IMR-90 (cell line): ENCODE results near the gene ATP6V0A4. TPM values are rescaled to one million over a fixed set of nuclear protein-coding genes. Genes with fewer than 3 reads are reported as not detected.

Experiments used
- ATAC-seq: fragments of 200-7000 bp; cut with Tn5 transposase; 2 replicates; pipeline ENCODE4 v1.9.1; 2020; ENCODE audit warnings: low read depth, mild to moderate bottlenecking, moderate library complexity
- BruUV-seq: library from RNA; stranded (reverse); fragments of 400-500 nt; replicated peaks from 2 replicates; lab custom pipeline; 2021; lab: Mats Ljungman, UMichigan
- CTCF ChIA-PET: fragments of 300-600 bp; formaldehyde crosslinking; extraction: SDS; loops from one replicate; lab custom pipeline; 2021; ENCODE audit warnings: antibody characterized with exemption; lab: Yijun Ruan, JAX
- POLR2A ChIA-PET: fragments of 300-600 bp; sonication (Branson Sonifier 250); formaldehyde crosslinking; loops from one replicate; lab custom pipeline; 2022; ENCODE audit warnings: antibody characterized with exemption; ENCODE audit not compliant: unreplicated experiment; lab: Charles Lee
- DNase-seq: peaks from one replicate; pipeline ENCODE4 v3.0.0; 2013
- H2AFZ ChIP-seq: replicated peaks from 2 replicates; pipeline ENCODE3; 2013; ENCODE audit warnings: low read length, mild to moderate bottlenecking; ENCODE audit not compliant: poor library complexity
- H2AK5ac ChIP-seq: 2 replicates; pipeline ENCODE4 v1.6.1; 2013; ENCODE audit warnings: low read depth, low read length, inconsistent platforms
- H2AK9ac ChIP-seq: replicated peaks from 2 replicates; pipeline ENCODE3; 2013; ENCODE audit warnings: mild to moderate bottlenecking, low read depth, low read length, moderate library complexity; ENCODE audit not compliant: poor library complexity
- H2BK120ac ChIP-seq: 2 replicates; pipeline ENCODE4 v1.6.1; 2013; ENCODE audit warnings: low read depth, low read length, inconsistent platforms
- H2BK15ac ChIP-seq: 3 replicates; pipeline ENCODE4 v1.6.1; 2013; ENCODE audit warnings: low read depth, low read length, inconsistent platforms
- H2BK20ac ChIP-seq: 2 replicates; pipeline ENCODE4 v1.6.1; 2013; ENCODE audit warnings: low read depth, mild to moderate bottlenecking, inconsistent platforms, low read length, moderate library complexity
- H2BK5ac ChIP-seq: 2 replicates; pipeline ENCODE4 v1.6.1; 2013; ENCODE audit warnings: mild to moderate bottlenecking, low read depth, low read length, inconsistent platforms; ENCODE audit not compliant: poor library complexity, severe bottlenecking
- H3K14ac ChIP-seq: replicated peaks from 2 replicates; pipeline ENCODE4 v1.6.1; 2013; ENCODE audit warnings: low read depth, low read length, inconsistent platforms
- H3K18ac ChIP-seq: 2 replicates; pipeline ENCODE4 v1.6.1; 2013; ENCODE audit warnings: low read depth, low read length, control low read depth
- H3K23ac ChIP-seq: 2 replicates; pipeline ENCODE4 v1.6.1; 2013; ENCODE audit warnings: low read depth, low read length, inconsistent platforms
- H3K27ac ChIP-seq: 2 replicates; pipeline ENCODE4 v1.5.1; 2013; ENCODE audit warnings: mild to moderate bottlenecking, control low read depth, low read length; ENCODE audit not compliant: insufficient read depth
- H3K27me3 ChIP-seq: 2 replicates; pipeline ENCODE4 v1.6.1; 2013; ENCODE audit warnings: low read length; ENCODE audit not compliant: control insufficient read depth, insufficient read depth
- H3K36me3 ChIP-seq: 2 replicates; pipeline ENCODE4 v1.6.1; 2013; ENCODE audit warnings: low read length, mixed read lengths; ENCODE audit not compliant: control insufficient read depth, insufficient read depth
- H3K4ac ChIP-seq: 2 replicates; pipeline ENCODE4 v1.6.1; 2013; ENCODE audit warnings: low read depth, low read length, inconsistent platforms
- H3K4me1 ChIP-seq: 2 replicates; pipeline ENCODE4 v1.6.1; 2013; ENCODE audit warnings: low read length, mixed read lengths; ENCODE audit not compliant: control insufficient read depth, insufficient read depth
- H3K4me2 ChIP-seq: 2 replicates; pipeline ENCODE4 v1.6.1; 2013; ENCODE audit warnings: low read depth, mild to moderate bottlenecking, control low read depth, low read length, moderate library complexity
- H3K4me3 ChIP-seq: 2 replicates; pipeline ENCODE4 v1.5.1; 2013; ENCODE audit warnings: low read depth, mild to moderate bottlenecking, control low read depth, low read length, moderate library complexity; ENCODE audit not compliant: insufficient read depth
- H3K56ac ChIP-seq: 2 replicates; pipeline ENCODE4 v1.6.1; 2013; ENCODE audit warnings: low read length, inconsistent platforms; ENCODE audit not compliant: insufficient read depth; ENCODE audit errors: extremely low read depth
- H3K79me1 ChIP-seq, 2 experiments: 2 replicates each; pipeline ENCODE4 v1.6.1; 2013; ENCODE audit warnings: low read length in 2 of 2, inconsistent platforms in 1 of 2, low read depth in 1 of 2
- H3K9ac ChIP-seq: 2 replicates; pipeline ENCODE4 v1.6.1; 2013; ENCODE audit warnings: low read depth, low read length, control low read depth
- H3K9me1 ChIP-seq: 2 replicates; pipeline ENCODE4 v1.6.1; 2013; ENCODE audit warnings: low read length, inconsistent platforms; ENCODE audit not compliant: insufficient read depth
- H3K9me3 ChIP-seq: 2 replicates; pipeline ENCODE4 v1.6.1; 2013; ENCODE audit warnings: low read length; ENCODE audit not compliant: control insufficient read depth, insufficient read depth
- H4K20me1 ChIP-seq: 2 replicates; pipeline ENCODE4 v1.6.1; 2013; ENCODE audit warnings: low read length, inconsistent platforms; ENCODE audit not compliant: insufficient read depth
- H4K5ac ChIP-seq: 2 replicates; pipeline ENCODE4 v1.6.1; 2013; ENCODE audit warnings: mild to moderate bottlenecking, low read depth, low read length, control low read depth
- H4K8ac ChIP-seq, 2 experiments: 2 replicates each; pipeline ENCODE4 v1.6.1; 2013; ENCODE audit warnings: low read depth in 2 of 2, low read length in 2 of 2, control low read depth in 1 of 2, inconsistent platforms in 1 of 2
- H4K91ac ChIP-seq: 2 replicates; pipeline ENCODE4 v1.6.1; 2013; ENCODE audit warnings: low read depth, low read length, inconsistent platforms; ENCODE audit not compliant: insufficient read depth
- CEBPB ChIP-seq: IDR thresholded peaks from 2 replicates; pipeline ENCODE4 v1.6.1; 2012; ENCODE audit warnings: low read depth, low read length, improper control_type of control experiment
- MAFK ChIP-seq: IDR thresholded peaks from 2 replicates; pipeline ENCODE4 v1.6.1; 2012; ENCODE audit warnings: low read depth, low read length, improper control_type of control experiment
- MAZ ChIP-seq: IDR thresholded peaks from 2 replicates; pipeline ENCODE4 v1.6.1; 2012; ENCODE audit warnings: low read depth, mild to moderate bottlenecking, low read length, improper control_type of control experiment, moderate library complexity, borderline replicate concordance
- WGBS, 2 experiments: methylation state at CpG; one replicate each; pipeline versions ENCODE4 v1.1.5 to v1.1.7; 2013; ENCODE audit warnings: missing lambda C conversion rate in 2 of 2; ENCODE audit not compliant: insufficient read length in 1 of 2; ENCODE audit errors: extremely low coverage in 2 of 2; 5-methylcytosine and 5-hydroxymethylcytosine counted together
- dilution Hi-C: fragments of 300-500 bp; cut with HindIII; formaldehyde crosslinking; loops from one replicate; pipeline ENCODE4 v1.14.3; 2018; ENCODE audit warnings: low sequenced_read_pairs; ENCODE audit not compliant: unreplicated experiment
- in situ Hi-C: fragments of 300-500 bp; cut with MboI; formaldehyde crosslinking; loops from 3 replicates; pipeline ENCODE4 v1.14.3; 2019; ENCODE audit warnings: low sequenced_read_pairs, inconsistent platforms, mixed read lengths
- intact Hi-C: fragments of 100-400 bp; cut with micrococcal nuclease; formaldehyde crosslinking; loops from 2 replicates; pipeline ENCODE4 v1.10.0; 2022
- polyA plus RNA-seq, 3 experiments: library from polyadenylated mRNA; depleted of rRNA; stranded (reverse); fragments of >200 nt; gene quantifications; 2 replicates each; pipeline ENCODE4 v1.2.3, GENCODE V29; 2012; ENCODE audit warnings: low replicate concordance in 1 of 3
- total RNA-seq: library from RNA; depleted of rRNA; stranded (reverse); fragments of >200 nt; gene quantifications from 2 replicates; pipeline ENCODE4 v1.2.3, GENCODE V29; 2012
- TF ChIP-seq, protein P1 (sequence below): fragments of 150-350 bp; IDR thresholded peaks from 2 replicates; pipeline ENCODE4 v1.6.1; 2017; ENCODE audit warnings: mild to moderate bottlenecking, antibody characterized with exemption, low read length, low read depth

ATP6V0A4 gene
- total and polyA plus RNA-seq, 2 of the 4 experiments (the other 2 are of a cell fraction), result 0.05 to 0.18 TPM

DNA sequence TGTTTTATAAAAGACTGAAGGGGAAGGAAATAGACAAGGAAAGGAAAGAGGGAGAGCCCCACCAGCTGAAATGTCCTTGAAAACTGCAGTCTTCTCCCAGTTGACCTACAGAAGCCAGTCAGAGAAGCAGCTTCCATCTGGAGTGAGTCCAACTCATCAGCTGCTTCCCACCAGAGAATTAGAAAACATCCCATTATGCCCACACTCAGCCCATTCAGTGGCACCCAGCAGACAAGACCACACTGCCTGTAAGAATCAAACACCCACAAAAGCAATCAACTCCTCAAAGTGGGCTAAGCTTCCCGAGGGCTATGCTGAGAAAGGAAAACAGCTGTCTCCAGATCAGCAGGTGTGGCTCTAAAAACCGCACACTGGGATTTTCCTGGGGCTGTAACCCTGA is 29.8 kb downstream of the ATP6V0A4 start:
- Histone ChIP-seq H3K9ac (no peak overlapping the region), H3K23ac (no peak overlapping the region), H3K36me3 (no peaks in the 10 kb centered on the region), H3K79me1 (no peaks in the 10 kb centered on the region), H3K56ac (no peak overlapping the region), H4K5ac (no peak overlapping the region), H2BK20ac (no peak overlapping the region), H2AK5ac (no peak overlapping the region), H4K20me1 (no peaks in the 10 kb centered on the region), H3K9me3 (no peaks in the 10 kb centered on the region), H3K4ac (no peak overlapping the region), H3K27ac (no peak overlapping the region), H3K9me1 (no peaks in the 10 kb centered on the region), H2AK9ac (no peak overlapping the region), H3K4me1 (no peaks in the 10 kb centered on the region), H2AFZ (no peak overlapping the region), H4K91ac (no peak overlapping the region), H3K4me3 (no peak overlapping the region), H2BK15ac (no peak overlapping the region), H3K14ac (no peak overlapping the region), H4K8ac (no peak overlapping the region), H2BK5ac (no peak overlapping the region), H2BK120ac (no peak overlapping the region), H3K27me3 (no peaks in the 10 kb centered on the region; the same call in 1 of the 2 replicates), H3K4me2 (no peak overlapping the region), H3K18ac (no peak overlapping the region)
- no CpG with 5 or more reads among the region's 2 CpGs for WGBS, 2 experiments
- CTCF ChIA-PET, result no interaction called here
- no peak for ATAC-seq
- DNase-seq, result no peak
- POLR2A ChIA-PET, result no interaction called here
- no TSS peak for BruUV-seq
- in situ Hi-C loops, result no loop called here
- TF ChIP-seq MAFK (no peak), MAZ (no peak), CEBPB (no peak)
- TF ChIP-seq, protein P1, sequence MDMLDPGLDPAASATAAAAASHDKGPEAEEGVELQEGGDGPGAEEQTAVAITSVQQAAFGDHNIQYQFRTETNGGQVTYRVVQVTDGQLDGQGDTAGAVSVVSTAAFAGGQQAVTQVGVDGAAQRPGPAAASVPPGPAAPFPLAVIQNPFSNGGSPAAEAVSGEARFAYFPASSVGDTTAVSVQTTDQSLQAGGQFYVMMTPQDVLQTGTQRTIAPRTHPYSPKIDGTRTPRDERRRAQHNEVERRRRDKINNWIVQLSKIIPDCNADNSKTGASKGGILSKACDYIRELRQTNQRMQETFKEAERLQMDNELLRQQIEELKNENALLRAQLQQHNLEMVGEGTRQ, result no peak
- dilution Hi-C loops, result no loop called here
- intact Hi-C loops, result no loop called here
